ENCODE results near the gene FRK. TPM values are rescaled to one million over a fixed set of nuclear protein-coding genes. Genes with fewer than 3 reads are reported as not detected.
"Not testable (repeated sequence)": the region's sequence is repeated elsewhere in the genome, so short reads cannot be mapped to it uniquely, and the experiment has no call there.

Gene FRK
- total RNA-seq, 2 experiments from 2014 or later: 0.13 to 0.46 TPM

GRCh38 chr6:115891111-115891669 lies 169.5 kb downstream of the FRK start:
- BruUV-seq (replicated peaks): no TSS peak
- Histone ChIP-seq H3K4me2 (ENCODE audit: low read length) (no peak overlapping the region), H2AFZ (ENCODE audit: low read length) (no peak overlapping the region)

GRCh38 chr6:115890238-115890637 lies 170.5 kb downstream of the FRK start:
- Histone ChIP-seq H3K9me2 (ENCODE audit: insufficient read depth, low read length) (no peaks in the 10 kb centered on the region), H3K27ac (ENCODE audit: low read depth, low read length, poor library complexity, severe bottlenecking) (no peak overlapping the region), H2AFZ (ENCODE audit: low read length) (no peak overlapping the region), H3K9me3 (ENCODE audit: low read length) (no peaks in the 10 kb centered on the region), H4K20me1 (ENCODE audit: insufficient read depth, low read length) (no peaks in the 10 kb centered on the region), H3K4me1 (ENCODE audit: insufficient read depth, low read length, poor library complexity, severe bottlenecking) (no peaks in the 10 kb centered on the region), H3K4me2 (ENCODE audit: low read length) (no peak overlapping the region), H3K79me2 (ENCODE audit: insufficient read depth, low read depth, low read length) (no peaks in the 10 kb centered on the region), H3K4me3 (ENCODE audit: low read depth, low read length, poor library complexity, severe bottlenecking) (no peak overlapping the region), H3K36me3 (ENCODE audit: insufficient read depth, low read length) (no peaks in the 10 kb centered on the region)
- ChIA-PET POLR2A (interaction anchor here (0.9 kb wide), 1 partner anchor 9 kb away, joined by 3 read pairs; no protein-coding TSS in a partner anchor), CTCF (ENCODE audit: unreplicated experiment) (no interaction called here)
- no TSS peak for BruUV-seq (replicated peaks)
- no peak for TF ChIP-seq EZH2phosphoT487 (IDR thresholded peaks at IDR 0.05; ENCODE audit: borderline replicate concordance, low read depth, low read length)
- TF ChIP-seq CTCF (conservative IDR thresholded peaks at IDR 0.05; ENCODE audit: low read length): no peak
- DNase-seq (ENCODE audit: low spot score): no peak
- intact Hi-C loops (cut with micrococcal nuclease; ENCODE audit: unreplicated experiment): no loop called here

More at GRCh38 chr6:115891111-115891669, 169.5 kb downstream of the FRK start:
- Histone ChIP-seq H3K4me1 (ENCODE audit: insufficient read depth, low read length, poor library complexity, severe bottlenecking) (no peaks in the 10 kb centered on the region), H3K4me3 (ENCODE audit: low read depth, low read length, poor library complexity, severe bottlenecking) (no peak overlapping the region), H3K9me2 (ENCODE audit: insufficient read depth, low read length) (no peaks in the 10 kb centered on the region), H3K9me3 (ENCODE audit: low read length) (no peaks in the 10 kb centered on the region), H4K20me1 (ENCODE audit: insufficient read depth, low read length) (no peaks in the 10 kb centered on the region), H3K79me2 (ENCODE audit: insufficient read depth, low read depth, low read length) (no peaks in the 10 kb centered on the region), H3K27ac (ENCODE audit: low read depth, low read length, poor library complexity, severe bottlenecking) (no peak overlapping the region), H3K36me3 (ENCODE audit: insufficient read depth, low read length) (no peaks in the 10 kb centered on the region)
- no peak for DNase-seq (ENCODE audit: low spot score)
- CTCF ChIA-PET (ENCODE audit: unreplicated experiment): no interaction called here
- TF ChIP-seq EZH2phosphoT487 (IDR thresholded peaks at IDR 0.05; ENCODE audit: borderline replicate concordance, low read depth, low read length) (no peak), CTCF (conservative IDR thresholded peaks at IDR 0.05; ENCODE audit: low read length) (no peak)
- POLR2A ChIA-PET: interaction anchor here (0.9 kb wide), 1 partner anchor 8 kb away, joined by 3 read pairs; no protein-coding TSS in a partner anchor
- intact Hi-C loops (cut with micrococcal nuclease; ENCODE audit: unreplicated experiment): no loop called here

GRCh38 chr6:115888687-115889470 lies 171.8 kb downstream of the FRK start:
- H3K79me2 ChIP-seq (ENCODE audit: insufficient read depth, low read depth, low read length); H3K4me2 ChIP-seq (ENCODE audit: low read length); H3K9me3 ChIP-seq (ENCODE audit: low read length); intact Hi-C loops (cut with micrococcal nuclease; ENCODE audit: unreplicated experiment); H3K4me3 ChIP-seq (ENCODE audit: low read depth, low read length, poor library complexity, severe bottlenecking); H3K4me1 ChIP-seq (ENCODE audit: insufficient read depth, low read length, poor library complexity, severe bottlenecking); BruUV-seq (replicated peaks); H4K20me1 ChIP-seq (ENCODE audit: insufficient read depth, low read length); CTCF ChIA-PET (ENCODE audit: unreplicated experiment); H3K27ac ChIP-seq (ENCODE audit: low read depth, low read length, poor library complexity, severe bottlenecking); H3K9me2 ChIP-seq (ENCODE audit: insufficient read depth, low read length); DNase-seq (ENCODE audit: low spot score); H3K36me3 ChIP-seq (ENCODE audit: insufficient read depth, low read length); H2AFZ ChIP-seq (ENCODE audit: low read length): not testable (repeated sequence)
- POLR2A ChIA-PET: interaction anchor here (0.6 kb wide), 1 partner anchor 788 kb away, joined by 4 read pairs; no protein-coding TSS in a partner anchor

Measured in OCI-LY7 (cell line).